Neural progenitor cell (in vitro differentiated cells): ENCODE measurements around the gene NUP62.

Experiments used
- EZH2phosphoT487 ChIP-seq: fragments of 200-600 bp; sonication (generic); IDR thresholded peaks from 2 replicates; pipeline ENCODE4 v1.6.1; 2017; ENCODE audit warnings: antibody characterized with exemption
- TF ChIP-seq, protein P1 (sequence below): fragments of 200-600 bp; sonication (generic); IDR thresholded peaks from 2 replicates; pipeline ENCODE4 v1.5.1; 2017; ENCODE audit warnings: antibody characterized with exemption, mild to moderate bottlenecking

DNA sequence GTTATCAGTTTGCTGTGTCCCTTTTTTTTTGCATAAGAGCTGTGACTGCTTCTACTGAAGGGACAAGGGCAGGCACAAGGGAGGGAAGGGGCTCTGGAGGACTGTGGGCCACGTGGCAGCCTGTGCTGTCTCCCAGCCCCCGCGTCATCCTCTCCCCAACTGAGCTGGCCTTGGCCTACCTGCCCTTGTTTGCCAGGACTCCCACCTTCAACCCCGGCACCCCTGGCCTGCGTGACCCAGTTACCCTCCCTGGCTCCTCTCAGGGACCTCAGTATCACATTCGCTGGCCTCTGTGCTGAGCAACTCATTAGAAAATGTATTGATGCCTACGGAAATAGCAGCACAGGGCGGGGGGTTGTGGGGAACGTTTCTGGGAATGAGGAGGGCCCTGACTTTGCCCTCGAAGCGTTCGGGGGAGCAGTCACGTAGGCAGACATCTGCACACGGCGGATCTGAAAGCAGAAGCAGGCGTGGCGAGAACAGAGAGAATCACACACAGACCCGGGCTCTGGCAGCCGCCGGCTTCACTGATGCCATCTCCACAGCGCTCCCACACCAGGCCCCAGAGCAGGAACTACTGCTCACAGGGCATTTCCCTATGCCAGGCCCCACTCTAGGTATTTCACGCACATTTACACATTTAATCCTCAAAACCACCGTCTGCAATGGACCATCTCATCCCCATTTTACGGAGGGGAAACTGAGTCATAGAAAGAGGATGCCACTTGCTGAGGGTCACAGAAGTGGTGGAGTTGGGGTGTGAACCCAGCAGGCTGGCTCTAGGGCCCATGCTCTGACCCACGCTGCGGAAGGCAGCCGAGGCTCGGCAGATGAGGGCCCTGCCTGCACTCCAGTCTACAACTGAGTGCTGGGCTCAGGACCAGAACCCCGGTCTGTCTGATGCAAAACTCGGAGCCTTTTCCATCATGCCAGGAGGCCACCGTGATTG, 6.0 kb downstream of the NUP62 start:
- TF ChIP-seq, protein P1, sequence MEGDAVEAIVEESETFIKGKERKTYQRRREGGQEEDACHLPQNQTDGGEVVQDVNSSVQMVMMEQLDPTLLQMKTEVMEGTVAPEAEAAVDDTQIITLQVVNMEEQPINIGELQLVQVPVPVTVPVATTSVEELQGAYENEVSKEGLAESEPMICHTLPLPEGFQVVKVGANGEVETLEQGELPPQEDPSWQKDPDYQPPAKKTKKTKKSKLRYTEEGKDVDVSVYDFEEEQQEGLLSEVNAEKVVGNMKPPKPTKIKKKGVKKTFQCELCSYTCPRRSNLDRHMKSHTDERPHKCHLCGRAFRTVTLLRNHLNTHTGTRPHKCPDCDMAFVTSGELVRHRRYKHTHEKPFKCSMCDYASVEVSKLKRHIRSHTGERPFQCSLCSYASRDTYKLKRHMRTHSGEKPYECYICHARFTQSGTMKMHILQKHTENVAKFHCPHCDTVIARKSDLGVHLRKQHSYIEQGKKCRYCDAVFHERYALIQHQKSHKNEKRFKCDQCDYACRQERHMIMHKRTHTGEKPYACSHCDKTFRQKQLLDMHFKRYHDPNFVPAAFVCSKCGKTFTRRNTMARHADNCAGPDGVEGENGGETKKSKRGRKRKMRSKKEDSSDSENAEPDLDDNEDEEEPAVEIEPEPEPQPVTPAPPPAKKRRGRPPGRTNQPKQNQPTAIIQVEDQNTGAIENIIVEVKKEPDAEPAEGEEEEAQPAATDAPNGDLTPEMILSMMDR, result no peak
- TF ChIP-seq EZH2phosphoT487, result no peak
